Common myeloid progenitor, CD34-positive (primary cell): Measurements from ENCODE around the gene MYO1D.

Source experiments
- CTCF ChIA-PET: fragments of 350-600 bp; sonication (Branson Sonifier 250); formaldehyde crosslinking; loops from one replicate; lab custom pipeline; 2021; ENCODE audit warnings: antibody characterized with exemption; lab: Charles Lee
- POLR2A ChIA-PET: fragments of 350-600 bp; sonication (Branson Sonifier 250); formaldehyde crosslinking; loops from one replicate; lab custom pipeline; 2021; ENCODE audit warnings: antibody characterized with exemption; lab: Charles Lee
- DNase-seq, 3 donors: peaks; one replicate each; pipeline versions ENCODE4 v3.0.0 to v3.0.0-alpha.2; 2013
- H3K27ac ChIP-seq, 2 experiments: 1 replicate in 1 of 2; 2 replicates in 1 of 2; pipeline ENCODE4 v1.7.0; 2013; ENCODE audit warnings: inconsistent platforms in 2 of 2, low read length in 2 of 2, mild to moderate bottlenecking in 2 of 2, low read depth in 1 of 2, moderate library complexity in 1 of 2; ENCODE audit not compliant: severe bottlenecking in 2 of 2, insufficient read depth in 1 of 2, poor library complexity in 1 of 2
- H3K27me3 ChIP-seq, 5 experiments: replicated peaks in 2 of 5; 1 replicate in 3 of 5; 2 replicates in 2 of 5; pipeline versions ENCODE4 v1.6.1 to v1.7.0; 2013; ENCODE audit warnings: low read length in 4 of 5, mild to moderate bottlenecking in 2 of 5, moderate library complexity in 2 of 5, inconsistent platforms in 1 of 5; ENCODE audit not compliant: insufficient read depth in 5 of 5, control insufficient read depth in 4 of 5
- H3K36me3 ChIP-seq, 4 experiments: 1 replicate in 2 of 4; 2 replicates in 2 of 4; pipeline versions ENCODE4 v1.6.1 to v1.7.0; 2013; ENCODE audit warnings: low read length in 3 of 4, control low read depth in 1 of 4, mild to moderate bottlenecking in 1 of 4; ENCODE audit not compliant: control insufficient read depth in 4 of 4, insufficient read depth in 4 of 4
- H3K4me1 ChIP-seq, 4 experiments: 1 replicate in 3 of 4; 2 replicates in 1 of 4; pipeline versions ENCODE4 v1.6.1 to v1.7.1; 2013; ENCODE audit warnings: low read length in 3 of 4, mild to moderate bottlenecking in 3 of 4, control low read depth in 1 of 4, inconsistent platforms in 1 of 4, moderate library complexity in 1 of 4; ENCODE audit not compliant: control insufficient read depth in 4 of 4, insufficient read depth in 4 of 4; ENCODE audit errors: control extremely low read depth in 1 of 4
- H3K4me3 ChIP-seq, 7 experiments: 1 replicate in 4 of 7; 2 replicates in 3 of 7; pipeline versions ENCODE4 v1.5.1 to v1.7.0; 2013; ENCODE audit warnings: mild to moderate bottlenecking in 7 of 7, low read length in 6 of 7, moderate library complexity in 6 of 7, inconsistent platforms in 2 of 7, low read depth in 2 of 7, control low read depth in 1 of 7; ENCODE audit not compliant: insufficient read depth in 4 of 7, control insufficient read depth in 1 of 7; ENCODE audit errors: extremely low read depth in 1 of 7
- H3K9me3 ChIP-seq, 5 experiments: 1 replicate in 4 of 5; 2 replicates in 1 of 5; pipeline versions ENCODE4 v1.6.1 to v1.7.1; 2013; ENCODE audit warnings: low read length in 4 of 5, mild to moderate bottlenecking in 2 of 5, inconsistent platforms in 1 of 5, low read depth in 1 of 5, moderate library complexity in 1 of 5; ENCODE audit not compliant: control insufficient read depth in 4 of 5, insufficient read depth in 2 of 5; ENCODE audit errors: control extremely low read depth in 1 of 5
- WGBS: methylation state at CpG from one replicate; pipeline ENCODE4 v1.1.5; 2013; ENCODE audit not compliant: insufficient coverage; 5-methylcytosine and 5-hydroxymethylcytosine counted together

Gene MYO1D

GRCh38 chr17:32491371-32492263 lies 385.3 kb downstream of the MYO1D start:
- H3K4me3 ChIP-seq, result no peak overlapping the region
- H3K27ac ChIP-seq, result no peak overlapping the region
- peaks cover 0 to 30% (median 23%) of the 10 kb centered on the region in 4 experiments for H3K4me1 ChIP-seq
- 87% methylated on average over 21 of the region's 21 CpGs for WGBS
- DNase-seq, result no peak
- peaks cover 0 to 2% (median 0%) of the 10 kb centered on the region in 5 experiments for H3K27me3 ChIP-seq
- H3K36me3 ChIP-seq, result peaks cover 0 to 5% (median 1%) of the 10 kb centered on the region in 4 experiments
- ChIA-PET CTCF (interaction anchor here (1.4 kb wide), 1 partner anchor 25 kb away, joined by 3 read pairs; no protein-coding TSS in a partner anchor), POLR2A (no interaction called here)
- no peaks in the 10 kb centered on the region for H3K9me3 ChIP-seq

GRCh38 chr17:32490101-32490482 lies 386.8 kb downstream of the MYO1D start:
- ChIA-PET CTCF (no interaction called here), POLR2A (no interaction called here)
- no peak for DNase-seq
- WGBS, result 94% methylated on average over 14 of the region's 16 CpGs
- Histone ChIP-seq H3K27ac (no peak overlapping the region), H3K9me3 (no peaks in the 10 kb centered on the region), H3K27me3 (peaks cover 0 to 2% (median 0%) of the 10 kb centered on the region in 5 experiments), H3K4me3 (no peak overlapping the region), H3K4me1 (peaks cover 0 to 27% (median 19%) of the 10 kb centered on the region in 4 experiments), H3K36me3 (peaks cover 0 to 5% (median 1%) of the 10 kb centered on the region in 4 experiments)

GRCh38 chr17:32489320-32490100 lies 387.4 kb downstream of the MYO1D start:
- Histone ChIP-seq H3K4me1 (peaks cover 0 to 27% (median 17%) of the 10 kb centered on the region in 4 experiments), H3K27ac (no peak overlapping the region), H3K4me3 (no peak overlapping the region), H3K27me3 (peaks cover 0 to 2% (median 0%) of the 10 kb centered on the region in 5 experiments), H3K36me3 (peaks cover 0 to 5% (median 1%) of the 10 kb centered on the region in 4 experiments), H3K9me3 (no peaks in the 10 kb centered on the region)
- CTCF ChIA-PET, result interaction anchor here (0.8 kb wide), 1 partner anchor 264 kb away, joined by 3 read pairs; no protein-coding TSS in a partner anchor
- POLR2A ChIA-PET, result no interaction called here
- no peak for DNase-seq
- 92% methylated on average over 8 of the region's 10 CpGs for WGBS

GRCh38 chr17:32488604-32489180 lies 388.2 kb downstream of the MYO1D start:
- Histone ChIP-seq H3K36me3 (peaks cover 0 to 5% (median 1%) of the 10 kb centered on the region in 4 experiments), H3K9me3 (no peaks in the 10 kb centered on the region), H3K27me3 (peaks cover 0 to 2% (median 0%) of the 10 kb centered on the region in 5 experiments), H3K27ac (no peak overlapping the region), H3K4me1 (peaks cover 0 to 27% (median 17%) of the 10 kb centered on the region in 4 experiments), H3K4me3 (no peak overlapping the region)
- 98% methylated on average over 11 of the region's 13 CpGs for WGBS
- CTCF ChIA-PET, result interaction anchor here (1.2 kb wide), 1 partner anchor 265 kb away, joined by 3 read pairs; no protein-coding TSS in a partner anchor
- DNase-seq, result no peak
- POLR2A ChIA-PET, result no interaction called here

GRCh38 chr17:32488177-32488542 lies 388.8 kb downstream of the MYO1D start:
- H3K36me3 ChIP-seq, result peaks cover 0 to 5% (median 2%) of the 10 kb centered on the region in 4 experiments
- peaks cover 0 to 2% (median 0%) of the 10 kb centered on the region in 5 experiments for H3K27me3 ChIP-seq
- H3K4me1 ChIP-seq, result peaks cover 0 to 26% (median 17%) of the 10 kb centered on the region in 4 experiments
- WGBS, result 100% methylated on average over 12 of the region's 16 CpGs
- ChIA-PET CTCF (interaction anchor here (1.2 kb wide), 1 partner anchor 265 kb away, joined by 3 read pairs; no protein-coding TSS in a partner anchor), POLR2A (no interaction called here)
- peak overlapping the region in 1 of 7 experiments; percentile 69 for H3K4me3 ChIP-seq
- H3K27ac ChIP-seq, result no peak overlapping the region
- DNase-seq, result no peak
- no peaks in the 10 kb centered on the region for H3K9me3 ChIP-seq

- ChIA-PET CTCF (interaction anchor here (0.7 to 1.2 kb wide), 3 partner anchors 183 to 267 kb away, joined by 3 read pairs; no protein-coding TSS in a partner anchor), POLR2A (interaction anchor here (0.6 kb wide), 1 partner anchor 23 kb away, joined by 4 read pairs; no protein-coding TSS in a partner anchor)
- no peak overlapping the region for H3K27ac ChIP-seq
- peak overlapping the region; percentile 38 to 78 (median 58) for H3K4me3 ChIP-seq
- peaks cover 0 to 7% (median 2%) of the 10 kb centered on the region in 4 experiments for H3K36me3 ChIP-seq
- peaks cover 0 to 2% (median 0%) of the 10 kb centered on the region in 5 experiments for H3K27me3 ChIP-seq
- peak in 2 of 3 donors; percentile 24 to 26 for DNase-seq
- peaks cover 0 to 21% (median 17%) of the 10 kb centered on the region in 4 experiments for H3K4me1 ChIP-seq
- H3K9me3 ChIP-seq, result no peaks in the 10 kb centered on the region
- WGBS, result 42% methylated on average over 58 of the region's 59 CpGs
Observed at GRCh38 chr17:32487473-32488176, 389.3 kb downstream of the MYO1D start.
